Esophagus squamous epithelium (tissue), 4 donors: ENCODE results near the gene PLEKHN1.

Experiments
- CTCF ChIP-seq, 6 experiments: fragments of 450-650 bp in 4 of 6; fragments of 200-600 bp in 2 of 6; sonication (generic) in 2 of 6; IDR thresholded peaks; one replicate each; pipeline ENCODE4 v1.5.1; 2016 to 2019; ENCODE audit warnings: antibody characterized with exemption in 6 of 6, mild to moderate bottlenecking in 4 of 6, moderate library complexity in 4 of 6
- POLR2A ChIP-seq, 4 donors: fragments of 450-650 bp; IDR thresholded peaks; one replicate each; pipeline ENCODE4 v1.6.1; 2017; ENCODE audit warnings: antibody characterized with exemption in 4 of 4, mild to moderate bottlenecking in 4 of 4, moderate library complexity in 3 of 4

DNA sequence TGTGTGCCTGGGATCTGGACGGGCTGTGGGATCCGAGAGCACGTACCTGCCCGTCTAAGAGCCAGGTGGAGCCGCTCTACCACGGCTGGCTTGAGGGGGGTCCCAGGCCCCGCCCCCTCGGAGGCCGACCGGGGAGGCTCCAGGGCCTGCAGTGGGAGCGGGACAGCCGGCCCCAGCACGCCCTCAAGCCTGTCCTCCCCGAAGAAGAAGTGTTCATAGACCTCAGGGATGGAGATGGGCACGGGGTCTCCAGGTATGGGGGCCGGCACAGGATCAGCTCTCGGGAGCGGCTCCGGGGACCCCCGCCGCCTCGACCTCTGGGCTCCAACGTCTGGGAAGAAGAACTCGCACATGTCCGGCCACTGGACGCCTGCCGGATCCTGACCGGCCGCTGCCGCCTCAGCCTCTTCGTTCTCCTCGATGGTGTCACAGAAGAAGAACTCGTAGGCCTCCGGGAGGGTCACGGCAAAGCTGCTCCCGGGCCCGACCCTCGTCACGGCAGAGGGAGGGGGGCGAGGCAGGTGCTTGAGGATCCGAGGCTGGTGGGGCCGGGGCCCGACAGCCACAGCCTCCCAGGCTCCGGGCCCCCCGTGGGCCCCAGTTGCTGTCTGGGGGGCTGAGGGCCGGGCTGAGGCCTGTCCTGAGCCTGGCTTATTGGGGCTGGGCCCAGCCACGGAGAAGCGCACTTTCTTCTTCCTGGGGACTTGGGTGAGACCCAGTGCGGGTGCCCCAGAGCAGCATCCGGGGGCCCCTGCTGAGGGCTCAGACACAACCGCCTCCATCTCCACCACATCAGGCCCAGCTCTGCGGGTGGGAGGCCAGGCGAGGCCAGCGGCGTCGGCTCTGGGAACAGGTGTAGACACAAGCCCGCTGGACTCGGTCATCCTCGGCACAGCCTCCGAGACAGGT lies 12.8 kb downstream of the PLEKHN1 start:
- TF ChIP-seq CTCF (IDR thresholded peaks at IDR 0.05) = no peak
- TF ChIP-seq POLR2A (IDR thresholded peaks at IDR 0.05) = no peak
